Measurements from ENCODE around the gene PLPPR1. TPM values are rescaled to one million over a fixed set of nuclear protein-coding genes. Genes with fewer than 3 reads are reported as not detected.
"Not testable (repeated sequence)": the region's sequence is repeated elsewhere in the genome, so short reads cannot be mapped to it uniquely, and the experiment has no call there.

Gene PLPPR1
- total RNA-seq, 1 donor from 2014 or later: not detected

GRCh38 chr9:101324245-101324804, 295.8 kb downstream of the PLPPR1 start:
- H3K27ac ChIP-seq: no peak overlapping the region
- intact Hi-C loops (cut with DNase I): no loop called here
- no peaks in the 10 kb centered on the region for H3K9me3 ChIP-seq
- H3K4me3 ChIP-seq: no peak overlapping the region
- no peaks in the 10 kb centered on the region for H3K27me3 ChIP-seq
- no peak for DNase-seq (ENCODE audit: extremely low spot score in 2 of 2)
- no peak for TF ChIP-seq POLR2A (IDR thresholded peaks at IDR 0.05)
- no peak for TF ChIP-seq CTCF (IDR thresholded peaks at IDR 0.05)
- no peaks in the 10 kb centered on the region for H3K4me1 ChIP-seq
- H3K36me3 ChIP-seq: no peaks in the 10 kb centered on the region

- no peaks in the 10 kb centered on the region for H3K4me1 ChIP-seq
- H3K9me3 ChIP-seq: no peaks in the 10 kb centered on the region
- H3K27ac ChIP-seq: no peak overlapping the region
- TF ChIP-seq POLR2AphosphoS5 (IDR thresholded peaks at IDR 0.05; ENCODE audit: insufficient read depth in 1 of 2, low read depth in 1 of 2) (no peak), CTCF (IDR thresholded peaks at IDR 0.05) (no peak), POLR2A (IDR thresholded peaks at IDR 0.05) (no peak)
- DNase-seq (ENCODE audit: extremely low spot score in 2 of 2): no peak
- H3K27me3 ChIP-seq: no peaks in the 10 kb centered on the region
- H3K36me3 ChIP-seq: no peaks in the 10 kb centered on the region
- intact Hi-C loops (cut with DNase I): no loop called here
- H3K4me3 ChIP-seq: no peak overlapping the region
Observed at GRCh38 chr9:101325053-101325452, 296.5 kb downstream of the PLPPR1 start.

- intact Hi-C loops (cut with DNase I): no loop called here
- H3K4me1 ChIP-seq: no peaks in the 10 kb centered on the region
- H3K27ac ChIP-seq: no peak overlapping the region
- no peaks in the 10 kb centered on the region for H3K9me3 ChIP-seq
- TF ChIP-seq POLR2AphosphoS5 (IDR thresholded peaks at IDR 0.05; ENCODE audit: insufficient read depth in 1 of 2, low read depth in 1 of 2) (no peak), POLR2A (IDR thresholded peaks at IDR 0.05) (no peak), CTCF (IDR thresholded peaks at IDR 0.05) (no peak)
- no peak for DNase-seq (ENCODE audit: extremely low spot score in 2 of 2)
- H3K27me3 ChIP-seq: no peaks in the 10 kb centered on the region
- no peaks in the 10 kb centered on the region for H3K36me3 ChIP-seq
- H3K4me3 ChIP-seq: no peak overlapping the region
Observed at GRCh38 chr9:101326035-101326434, 297.5 kb downstream of the PLPPR1 start.

GRCh38 chr9:101326501-101326900, 298.0 kb downstream of the PLPPR1 start:
- TF ChIP-seq CTCF (IDR thresholded peaks at IDR 0.05): no peak
- no peak for TF ChIP-seq POLR2A (IDR thresholded peaks at IDR 0.05)
- TF ChIP-seq POLR2AphosphoS5 (IDR thresholded peaks at IDR 0.05; ENCODE audit: insufficient read depth in 1 of 2, low read depth in 1 of 2): no peak
- Histone ChIP-seq H3K27me3 (no peaks in the 10 kb centered on the region), H3K36me3 (no peaks in the 10 kb centered on the region), H3K9me3 (no peaks in the 10 kb centered on the region), H3K27ac (no peak overlapping the region), H3K4me1 (no peaks in the 10 kb centered on the region), H3K4me3 (no peak overlapping the region)
- intact Hi-C loops (cut with DNase I): no loop called here
- no peak for DNase-seq (ENCODE audit: extremely low spot score in 2 of 2)

- H3K36me3 ChIP-seq; H3K4me1 ChIP-seq; H3K4me3 ChIP-seq; DNase-seq (ENCODE audit: extremely low spot score in 2 of 2); H3K9me3 ChIP-seq; H3K27me3 ChIP-seq; H3K27ac ChIP-seq; intact Hi-C loops (cut with DNase I): not testable (repeated sequence)
Observed at GRCh38 chr9:101327422-101327909, 298.9 kb downstream of the PLPPR1 start.
